Measurements from ENCODE around the gene SPPL2B. TPM values are rescaled to one million over a fixed set of nuclear protein-coding genes. Genes with fewer than 3 reads are reported as not detected.

SPPL2B gene
- total RNA-seq, 4 donors from 2014 or later, result 18.1 to 27.7 (median 23.2) TPM

- ATAC-seq (no peak), DNase-seq (no peak)
- Histone ChIP-seq H3K4me3 (peak overlapping the region in 2 of 4 donors; percentile 41 to 43), H3K27me3 (peaks cover 3 to 9% (median 4%) of the 10 kb centered on the region in 3 donors), H3K9me3 (no peaks in the 10 kb centered on the region), H3K4me1 (peaks cover 0 to 12% of the 10 kb centered on the region in 2 donors), H3K27ac (no peak overlapping the region), H3K36me3 (no peaks in the 10 kb centered on the region)
- TF ChIP-seq POLR2A (IDR thresholded peaks at IDR 0.05) (no peak), CTCF (IDR thresholded peaks at IDR 0.05 in 4 of 5, conservative IDR thresholded peaks at IDR 0.05 in 1 of 5) (no peak)
- intact Hi-C loops (cut with DNase I; ENCODE audit: low total_unique reads) (no loop called here), in situ Hi-C loops (cut with MboI; ENCODE audit: low sequenced_read_pairs in 4 of 4) (loop anchor here (25.0 kb wide), 1 partner anchor 104 kb away; no protein-coding TSS in a partner anchor)
Observed at GRCh38 chr19:2282862-2283237, 45.6 kb upstream of the SPPL2B start.

- in situ Hi-C loops (cut with MboI; ENCODE audit: low sequenced_read_pairs in 4 of 4), result loop anchor here (25.0 kb wide), 1 partner anchor 103 kb away; no protein-coding TSS in a partner anchor
- intact Hi-C loops (cut with DNase I; ENCODE audit: low total_unique reads), result no loop called here
- Histone ChIP-seq H3K36me3 (no peaks in the 10 kb centered on the region), H3K4me3 (no peak overlapping the region), H3K4me1 (peaks cover 0 to 12% of the 10 kb centered on the region in 2 donors), H3K27ac (no peak overlapping the region), H3K27me3 (peaks cover 5 to 17% (median 15%) of the 10 kb centered on the region in 3 donors), H3K9me3 (no peaks in the 10 kb centered on the region)
- ATAC-seq (no peak), DNase-seq (no peak)
- TF ChIP-seq CTCF (IDR thresholded peaks at IDR 0.05 in 4 of 5, conservative IDR thresholded peaks at IDR 0.05 in 1 of 5), result no peak
- no peak for TF ChIP-seq POLR2A (IDR thresholded peaks at IDR 0.05)
Observed at GRCh38 chr19:2283835-2284507, 44.5 kb upstream of the SPPL2B start.

GRCh38 chr19:2286402-2287140 lies 41.9 kb upstream of the SPPL2B start:
- no peak for TF ChIP-seq POLR2A (IDR thresholded peaks at IDR 0.05)
- no peak for TF ChIP-seq CTCF (IDR thresholded peaks at IDR 0.05 in 4 of 5, conservative IDR thresholded peaks at IDR 0.05 in 1 of 5)
- intact Hi-C loops (cut with DNase I; ENCODE audit: low total_unique reads) (no loop called here), in situ Hi-C loops (cut with MboI; ENCODE audit: low sequenced_read_pairs in 4 of 4) (loop anchor here (25.0 kb wide), 1 partner anchor 101 kb away; no protein-coding TSS in a partner anchor)
- Histone ChIP-seq H3K27me3 (peaks cover 31 to 43% (median 39%) of the 10 kb centered on the region in 3 donors), H3K36me3 (no peaks in the 10 kb centered on the region), H3K27ac (no peak overlapping the region), H3K9me3 (no peaks in the 10 kb centered on the region), H3K4me1 (peaks cover 2 to 31% of the 10 kb centered on the region in 2 donors), H3K4me3 (no peak overlapping the region)
- ATAC-seq, result no peak
- DNase-seq, result no peak

- no peak for ATAC-seq
- Histone ChIP-seq H3K36me3 (no peaks in the 10 kb centered on the region), H3K4me3 (no peak overlapping the region), H3K27ac (no peak overlapping the region), H3K27me3 (peaks cover 43 to 55% (median 48%) of the 10 kb centered on the region in 3 donors), H3K9me3 (no peaks in the 10 kb centered on the region), H3K4me1 (peaks cover 2 to 22% of the 10 kb centered on the region in 2 donors)
- intact Hi-C loops (cut with DNase I; ENCODE audit: low total_unique reads) (no loop called here), in situ Hi-C loops (cut with MboI; ENCODE audit: low sequenced_read_pairs in 4 of 4) (loop anchor here (25.0 kb wide), 1 partner anchor 100 kb away; no protein-coding TSS in a partner anchor)
- DNase-seq, result no peak
- no peak for TF ChIP-seq POLR2A (IDR thresholded peaks at IDR 0.05)
- TF ChIP-seq CTCF (IDR thresholded peaks at IDR 0.05 in 4 of 5, conservative IDR thresholded peaks at IDR 0.05 in 1 of 5), result no peak
Observed at GRCh38 chr19:2287585-2288337, 40.7 kb upstream of the SPPL2B start.
